Measurements from ENCODE around the gene KCNA5. TPM values are rescaled to one million over a fixed set of nuclear protein-coding genes. Genes with fewer than 3 reads are reported as not detected.

The KCNA5 gene
- total and polyA plus RNA-seq, 2 of the 4 experiments (the other 2 are of a cell fraction), result not detected

- H2BK120ac ChIP-seq (ENCODE audit: low read depth, low read length), result no peak overlapping the region
Measured at GRCh38 chr12:5031242-5031641, 12.4 kb upstream of the KCNA5 start.

More at GRCh38 chr12:5031242-5031641, 12.4 kb upstream of the KCNA5 start:
- dilution Hi-C loops (cut with HindIII; ENCODE audit: low sequenced_read_pairs, unreplicated experiment), result no loop called here
- H2BK15ac ChIP-seq (ENCODE audit: low read depth, low read length), result no peak overlapping the region
- H3K27ac ChIP-seq (ENCODE audit: insufficient read depth, low read length), result no peak overlapping the region
- no peak overlapping the region for H3K4me2 ChIP-seq (ENCODE audit: low read depth, low read length)
- no peak overlapping the region for H4K5ac ChIP-seq (ENCODE audit: low read depth, low read length)
- no peak overlapping the region for H3K9ac ChIP-seq (ENCODE audit: low read depth, low read length)
- no peaks in the 10 kb centered on the region for H3K9me1 ChIP-seq (ENCODE audit: insufficient read depth, low read length)
- ChIA-PET CTCF (no interaction called here), POLR2A (ENCODE audit: unreplicated experiment) (no interaction called here)
- no peak overlapping the region for H3K4me3 ChIP-seq (ENCODE audit: insufficient read depth, low read depth, low read length)
- H3K4ac ChIP-seq (ENCODE audit: low read depth, low read length), result no peak overlapping the region
- H3K18ac ChIP-seq (ENCODE audit: low read depth, low read length), result no peak overlapping the region
- in situ Hi-C loops (cut with MboI; ENCODE audit: low sequenced_read_pairs), result no loop called here
- H4K91ac ChIP-seq (ENCODE audit: insufficient read depth, low read depth, low read length), result no peak overlapping the region
- H3K23ac ChIP-seq (ENCODE audit: low read depth, low read length), result no peak overlapping the region; the same call in 1 of the 2 replicates
- H3K36me3 ChIP-seq (ENCODE audit: control insufficient read depth, insufficient read depth, low read length), result no peaks in the 10 kb centered on the region
- no peak overlapping the region for H2AFZ ChIP-seq (replicated peaks; ENCODE audit: low read length, poor library complexity)
- no peaks in the 10 kb centered on the region for H3K79me1 ChIP-seq (ENCODE audit: low read depth in 1 of 2, low read length in 2 of 2)
- ATAC-seq (ENCODE audit: low read depth), result no peak
- H3K56ac ChIP-seq (ENCODE audit: extremely low read depth, insufficient read depth, low read length), result no peak overlapping the region
- peaks cover 11% of the 10 kb centered on the region for H3K27me3 ChIP-seq (ENCODE audit: control insufficient read depth, insufficient read depth, low read length)
- no TSS peak for BruUV-seq (replicated peaks)
- no peak for DNase-seq
- H3K4me1 ChIP-seq (ENCODE audit: control insufficient read depth, insufficient read depth, low read length), result peaks cover 4% of the 10 kb centered on the region
- H2AK5ac ChIP-seq (ENCODE audit: low read depth, low read length), result no peak overlapping the region
- no peak overlapping the region for H3K14ac ChIP-seq (replicated peaks; ENCODE audit: low read depth, low read length)
- H2BK20ac ChIP-seq (ENCODE audit: low read depth, low read length), result no peak overlapping the region
- no peaks in the 10 kb centered on the region for H3K9me3 ChIP-seq (ENCODE audit: control insufficient read depth, insufficient read depth, low read length)
- WGBS, 2 experiments (ENCODE audit: extremely low coverage in 2 of 2, insufficient read length in 1 of 2), result 80% methylated on average over 1 of the region's 6 CpGs; no CpG with 5 or more reads in 1 of the 2 experiments
- H4K8ac ChIP-seq (ENCODE audit: low read depth in 2 of 2, low read length in 2 of 2), result no peak overlapping the region
- no peaks in the 10 kb centered on the region for H4K20me1 ChIP-seq (ENCODE audit: insufficient read depth, low read length)
- no peak overlapping the region for H2AK9ac ChIP-seq (replicated peaks; ENCODE audit: low read depth, low read length, poor library complexity)
- H2BK5ac ChIP-seq (ENCODE audit: low read depth, low read length, poor library complexity, severe bottlenecking), result no peak overlapping the region
- intact Hi-C loops (cut with micrococcal nuclease), result no loop called here
- TF ChIP-seq BHLHE40 (IDR thresholded peaks at IDR 0.05; ENCODE audit: low read depth, low read length) (no peak), SMC3 (IDR thresholded peaks at IDR 0.05; ENCODE audit: low read depth, low read length) (no peak), CEBPB (IDR thresholded peaks at IDR 0.05; ENCODE audit: low read depth, low read length) (no peak), FOS (IDR thresholded peaks at IDR 0.05; ENCODE audit: low read depth, low read length) (no peak), RAD21 (IDR thresholded peaks at IDR 0.05; ENCODE audit: low read length) (no peak), NFE2L2 (IDR thresholded peaks at IDR 0.05; ENCODE audit: low read depth, low read length) (no peak), MAFK (IDR thresholded peaks at IDR 0.05; ENCODE audit: low read depth, low read length) (no peak), CHD1 (IDR thresholded peaks at IDR 0.05; ENCODE audit: low read depth, low read length) (no peak), MXI1 (IDR thresholded peaks at IDR 0.05; ENCODE audit: borderline replicate concordance, low read depth, low read length) (no peak), RFX5 (IDR thresholded peaks at IDR 0.05; ENCODE audit: low read depth, low read length) (no peak), POLR2A (IDR thresholded peaks at IDR 0.05; ENCODE audit: low read depth, low read length) (no peak), ELK1 (IDR thresholded peaks at IDR 0.05; ENCODE audit: borderline replicate concordance, low read depth, low read length) (no peak), MAZ (IDR thresholded peaks at IDR 0.05; ENCODE audit: borderline replicate concordance, low read depth, low read length) (no peak), RCOR1 (IDR thresholded peaks at IDR 0.05; ENCODE audit: insufficient replicate concordance, low read length) (no peak)
- TF ChIP-seq, protein P1, sequence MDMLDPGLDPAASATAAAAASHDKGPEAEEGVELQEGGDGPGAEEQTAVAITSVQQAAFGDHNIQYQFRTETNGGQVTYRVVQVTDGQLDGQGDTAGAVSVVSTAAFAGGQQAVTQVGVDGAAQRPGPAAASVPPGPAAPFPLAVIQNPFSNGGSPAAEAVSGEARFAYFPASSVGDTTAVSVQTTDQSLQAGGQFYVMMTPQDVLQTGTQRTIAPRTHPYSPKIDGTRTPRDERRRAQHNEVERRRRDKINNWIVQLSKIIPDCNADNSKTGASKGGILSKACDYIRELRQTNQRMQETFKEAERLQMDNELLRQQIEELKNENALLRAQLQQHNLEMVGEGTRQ (IDR thresholded peaks at IDR 0.05; ENCODE audit: low read depth, low read length), result no peak
- TF ChIP-seq, protein P2, sequence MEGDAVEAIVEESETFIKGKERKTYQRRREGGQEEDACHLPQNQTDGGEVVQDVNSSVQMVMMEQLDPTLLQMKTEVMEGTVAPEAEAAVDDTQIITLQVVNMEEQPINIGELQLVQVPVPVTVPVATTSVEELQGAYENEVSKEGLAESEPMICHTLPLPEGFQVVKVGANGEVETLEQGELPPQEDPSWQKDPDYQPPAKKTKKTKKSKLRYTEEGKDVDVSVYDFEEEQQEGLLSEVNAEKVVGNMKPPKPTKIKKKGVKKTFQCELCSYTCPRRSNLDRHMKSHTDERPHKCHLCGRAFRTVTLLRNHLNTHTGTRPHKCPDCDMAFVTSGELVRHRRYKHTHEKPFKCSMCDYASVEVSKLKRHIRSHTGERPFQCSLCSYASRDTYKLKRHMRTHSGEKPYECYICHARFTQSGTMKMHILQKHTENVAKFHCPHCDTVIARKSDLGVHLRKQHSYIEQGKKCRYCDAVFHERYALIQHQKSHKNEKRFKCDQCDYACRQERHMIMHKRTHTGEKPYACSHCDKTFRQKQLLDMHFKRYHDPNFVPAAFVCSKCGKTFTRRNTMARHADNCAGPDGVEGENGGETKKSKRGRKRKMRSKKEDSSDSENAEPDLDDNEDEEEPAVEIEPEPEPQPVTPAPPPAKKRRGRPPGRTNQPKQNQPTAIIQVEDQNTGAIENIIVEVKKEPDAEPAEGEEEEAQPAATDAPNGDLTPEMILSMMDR (conservative IDR thresholded peaks at IDR 0.05; ENCODE audit: low read depth, low read length), result no peak
